Epithelial cell of proximal tubule (primary cell): Measurements from ENCODE around the gene ARHGEF6. TPM values are rescaled to one million over a fixed set of nuclear protein-coding genes. Genes with fewer than 3 reads are reported as not detected.

ENCODE experiments used
- DNase-seq: peaks from one replicate; pipeline ENCODE4 v3.0.0-alpha.2; 2011; ENCODE audit warnings: low read depth
- H3K4me3 ChIP-seq: 2 replicates; pipeline ENCODE4 v1.5.1; 2011; ENCODE audit warnings: low read depth, mild to moderate bottlenecking, low read length
- CTCF ChIP-seq: conservative IDR thresholded peaks from 2 replicates; pipeline ENCODE4 v1.5.1; 2012; ENCODE audit warnings: low read depth, mild to moderate bottlenecking, low read length
- total RNA-seq: library from RNA; depleted of rRNA; stranded (reverse); fragments of >200 nt; gene quantifications from 2 replicates; pipeline ENCODE4 v1.2.3, GENCODE V29; 2015

The ARHGEF6 gene
- total RNA-seq, 1 donor from 2014 or later: 0.63 TPM

GRCh38 chrX:136768469-136769084 lies 12.2 kb downstream of the ARHGEF6 start:
- no peak overlapping the region for H3K4me3 ChIP-seq
- TF ChIP-seq CTCF: no peak
- DNase-seq: no peak

GRCh38 chrX:136767104-136767941 lies 13.4 kb downstream of the ARHGEF6 start:
- no peak for DNase-seq
- no peak for TF ChIP-seq CTCF

GRCh38 chrX:136766785-136767103 lies 14.0 kb downstream of the ARHGEF6 start:
- peak overlapping the region; percentile 60 for H3K4me3 ChIP-seq
- TF ChIP-seq CTCF: no peak
- no peak for DNase-seq

More at GRCh38 chrX:136767104-136767941, 13.4 kb downstream of the ARHGEF6 start:
- peak overlapping the region; percentile 60 for H3K4me3 ChIP-seq

DNA sequence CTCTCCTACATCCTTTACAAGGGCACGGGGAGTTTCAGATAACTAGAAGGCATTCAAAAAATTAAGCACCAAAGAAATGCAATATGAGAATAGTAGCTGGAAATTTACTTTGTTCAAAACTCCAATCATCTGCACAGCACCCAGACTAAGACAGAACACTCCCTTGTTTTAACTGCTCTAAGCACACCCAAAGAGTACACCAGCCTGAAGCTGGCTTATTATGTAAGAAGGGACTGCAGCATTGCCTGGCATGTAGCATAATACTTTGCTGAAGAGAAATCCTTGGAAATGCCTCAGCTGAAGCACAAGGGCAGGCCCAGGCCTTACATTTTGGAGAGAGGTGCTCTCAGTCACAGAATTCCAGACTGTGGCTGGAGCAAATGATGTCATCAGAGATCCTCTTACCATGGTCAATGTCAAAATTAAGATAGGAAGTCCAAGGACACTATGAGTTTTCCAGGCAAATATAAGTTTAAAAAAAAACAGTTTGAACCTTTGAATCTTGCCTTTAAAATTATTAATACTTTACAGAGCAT lies 14.8 kb downstream of the ARHGEF6 start:
- DNase-seq: no peak
- no peak overlapping the region for H3K4me3 ChIP-seq
- TF ChIP-seq CTCF: no peak

DNA sequence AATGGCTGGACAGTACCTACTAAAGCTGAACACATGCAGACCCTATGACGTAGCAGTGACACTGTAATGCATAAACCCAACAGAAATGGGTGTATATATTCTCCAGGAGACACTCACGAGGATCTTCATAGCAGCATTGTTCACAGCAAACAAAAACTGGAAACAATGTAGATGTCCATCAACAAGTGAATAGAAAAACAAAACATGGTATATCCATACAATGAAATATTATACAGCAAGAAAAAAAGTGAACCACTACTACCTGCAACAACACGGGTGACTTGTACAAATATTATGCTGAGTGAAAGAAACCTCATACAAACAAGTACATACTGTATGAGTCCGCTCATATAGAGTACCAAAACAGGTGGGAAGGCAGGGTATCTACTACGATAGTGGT lies 16.5 kb downstream of the ARHGEF6 start:
- DNase-seq: no peak
- TF ChIP-seq CTCF: no peak
- H3K4me3 ChIP-seq: no peak overlapping the region

DNA sequence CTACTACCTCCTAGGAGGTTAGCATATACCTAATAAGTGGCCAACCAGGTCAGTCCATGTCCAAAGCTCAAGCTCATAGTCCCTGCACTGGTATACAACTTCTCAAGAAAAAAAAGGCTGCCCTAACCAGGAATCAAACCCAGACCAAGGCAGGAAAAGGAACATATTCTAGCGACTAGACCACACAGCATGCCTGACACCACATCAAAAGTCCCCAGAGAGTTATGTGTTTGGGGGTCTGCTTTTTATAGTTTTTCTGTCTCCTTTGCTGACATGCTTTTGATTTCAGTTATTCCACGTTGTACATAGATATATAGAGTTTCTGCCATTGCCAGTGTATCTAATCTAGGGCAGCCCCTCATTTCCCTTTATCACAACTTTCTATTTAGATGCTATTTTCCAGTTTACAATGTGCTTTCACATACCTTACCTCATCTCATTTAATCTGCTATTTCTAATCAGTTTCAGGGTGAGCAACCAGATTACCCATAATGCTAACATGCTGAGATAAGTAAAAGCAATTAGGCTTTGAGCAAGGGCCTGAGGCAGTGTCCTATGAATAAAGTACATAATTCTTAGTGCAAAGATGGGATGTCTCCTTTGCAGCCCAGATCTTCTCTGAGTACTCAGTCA lies 17.8 kb downstream of the ARHGEF6 start:
- DNase-seq: no peak
- TF ChIP-seq CTCF: no peak
- H3K4me3 ChIP-seq: no peak overlapping the region
